ENCODE data around the gene SUN3. TPM values are rescaled to one million over a fixed set of nuclear protein-coding genes. Genes with fewer than 3 reads are reported as not detected.

SUN3 gene
- total and polyA plus RNA-seq, 2 of the 13 experiments (the other 11 are each of a cell fraction or from before 2014, with no cell fraction given) = not detected

DNA sequence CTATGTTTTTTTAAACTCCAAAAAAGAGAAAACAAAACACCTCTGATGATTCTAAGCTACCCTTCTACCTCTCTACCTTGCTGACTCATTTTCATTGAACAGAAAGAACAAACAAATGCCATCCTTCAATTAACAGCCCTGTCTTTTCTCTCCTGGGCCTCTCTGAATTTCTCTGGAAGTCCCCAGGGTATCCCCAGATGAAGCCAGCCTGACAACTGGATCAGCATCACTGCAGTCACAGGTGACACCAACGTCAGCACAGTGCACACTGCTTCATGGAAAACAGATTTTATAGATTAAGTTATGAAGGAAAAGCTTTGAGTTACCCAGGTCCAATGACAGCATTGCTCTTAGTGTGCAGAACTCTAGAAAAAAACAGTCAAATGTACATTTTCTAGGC, 55.2 kb downstream of the SUN3 start (continued):
- TF ChIP-seq, protein P1, sequence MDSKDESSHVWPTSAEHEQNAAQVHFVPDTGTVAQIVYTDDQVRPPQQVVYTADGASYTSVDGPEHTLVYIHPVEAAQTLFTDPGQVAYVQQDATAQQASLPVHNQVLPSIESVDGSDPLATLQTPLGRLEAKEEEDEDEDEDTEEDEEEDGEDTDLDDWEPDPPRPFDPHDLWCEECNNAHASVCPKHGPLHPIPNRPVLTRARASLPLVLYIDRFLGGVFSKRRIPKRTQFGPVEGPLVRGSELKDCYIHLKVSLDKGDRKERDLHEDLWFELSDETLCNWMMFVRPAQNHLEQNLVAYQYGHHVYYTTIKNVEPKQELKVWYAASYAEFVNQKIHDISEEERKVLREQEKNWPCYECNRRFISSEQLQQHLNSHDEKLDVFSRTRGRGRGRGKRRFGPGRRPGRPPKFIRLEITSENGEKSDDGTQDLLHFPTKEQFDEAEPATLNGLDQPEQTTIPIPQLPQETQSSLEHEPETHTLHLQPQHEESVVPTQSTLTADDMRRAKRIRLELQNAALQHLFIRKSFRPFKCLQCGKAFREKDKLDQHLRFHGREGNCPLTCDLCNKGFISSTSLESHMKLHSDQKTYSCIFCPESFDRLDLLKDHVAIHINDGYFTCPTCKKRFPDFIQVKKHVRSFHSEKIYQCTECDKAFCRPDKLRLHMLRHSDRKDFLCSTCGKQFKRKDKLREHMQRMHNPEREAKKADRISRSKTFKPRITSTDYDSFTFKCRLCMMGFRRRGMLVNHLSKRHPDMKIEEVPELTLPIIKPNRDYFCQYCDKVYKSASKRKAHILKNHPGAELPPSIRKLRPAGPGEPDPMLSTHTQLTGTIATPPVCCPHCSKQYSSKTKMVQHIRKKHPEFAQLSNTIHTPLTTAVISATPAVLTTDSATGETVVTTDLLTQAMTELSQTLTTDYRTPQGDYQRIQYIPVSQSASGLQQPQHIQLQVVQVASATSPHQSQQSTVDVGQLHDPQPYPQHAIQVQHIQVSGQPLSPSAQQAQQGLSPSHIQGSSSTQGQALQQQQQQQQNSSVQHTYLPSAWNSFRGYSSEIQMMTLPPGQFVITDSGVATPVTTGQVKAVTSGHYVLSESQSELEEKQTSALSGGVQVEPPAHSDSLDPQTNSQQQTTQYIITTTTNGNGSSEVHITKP (CRISPR knock-in tag; IDR thresholded peaks at IDR 0.05; ENCODE audit: low read depth) = no peak
- TF ChIP-seq ZNF326 (CRISPR knock-in tag; IDR thresholded peaks at IDR 0.05; ENCODE audit: borderline replicate concordance) (no peak), MZF1 (CRISPR knock-in tag; IDR thresholded peaks at IDR 0.05; ENCODE audit: borderline replicate concordance) (no peak)

DNA sequence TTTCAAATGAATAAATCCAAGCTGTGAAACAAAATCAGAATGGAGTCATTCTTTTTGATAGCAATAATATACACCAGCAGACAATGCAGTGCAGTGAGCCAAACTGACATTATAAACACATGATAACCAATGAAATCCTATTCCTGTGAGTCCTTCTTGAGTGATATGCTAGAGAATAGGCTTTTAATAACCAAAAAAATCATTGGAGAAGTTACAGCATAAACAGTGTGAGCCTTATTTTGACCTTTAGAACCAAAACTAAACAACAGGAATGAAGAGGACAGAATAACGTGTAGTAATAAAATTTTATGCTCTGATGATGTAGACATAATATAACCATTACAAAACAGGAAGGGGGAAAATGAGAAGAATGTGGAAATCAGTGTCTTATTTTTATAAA, 58.1 kb downstream of the SUN3 start:
- POLR2A ChIA-PET = no interaction called here
- Histone ChIP-seq H3K4me1 (ENCODE audit: insufficient read depth, low read length) (no peaks in the 10 kb centered on the region), H3K4me3 (replicated peaks in 1 of 3; ENCODE audit: insufficient read depth in 1 of 3, low read depth in 2 of 3, low read length in 3 of 3) (no peak overlapping the region), H3K79me2 (ENCODE audit: insufficient read depth, low read length) (no peaks in the 10 kb centered on the region), H2AFZ (ENCODE audit: low read length) (no peak overlapping the region), H3K9ac (ENCODE audit: insufficient read depth, low read depth, low read length) (no peak overlapping the region), H3K4me2 (ENCODE audit: low read depth, low read length) (no peak overlapping the region), H3K9me3 (ENCODE audit: low read length) (no peaks in the 10 kb centered on the region), H3K27me3 (ENCODE audit: control insufficient read depth in 1 of 2, insufficient read depth in 2 of 2, low read length in 2 of 2) (no peaks in the 10 kb centered on the region), H3K36me3 (replicated peaks in 1 of 2; ENCODE audit: control insufficient read depth in 1 of 2, insufficient read depth in 2 of 2, low read length in 2 of 2) (peaks cover 29 to 67% of the 10 kb centered on the region in 2 experiments), H3K27ac (ENCODE audit: extremely low read length, insufficient read depth, low read length) (no peak overlapping the region), H4K20me1 (ENCODE audit: insufficient read depth, low read length) (no peaks in the 10 kb centered on the region)
- CTCF ChIA-PET (ENCODE audit: low intra/inter-chr PET ratio, low total read pairs) = no interaction called here
- TF ChIP-seq ELF4 (CRISPR knock-in tag; IDR thresholded peaks at IDR 0.05; ENCODE audit: borderline replicate concordance) = no peak
- TF ChIP-seq ZMYM3 (CRISPR knock-in tag; IDR thresholded peaks at IDR 0.05) = no peak
- TF ChIP-seq PAF1 (CRISPR knock-in tag; IDR thresholded peaks at IDR 0.05) = no peak
- no peak for TF ChIP-seq ZNF850 (CRISPR knock-in tag; conservative IDR thresholded peaks at IDR 0.05)
- no peak for TF ChIP-seq ATF7 (IDR thresholded peaks at IDR 0.05)
- TF ChIP-seq ATF7 (CRISPR knock-in tag; IDR thresholded peaks at IDR 0.05) = no peak
- TF ChIP-seq, protein P2, sequence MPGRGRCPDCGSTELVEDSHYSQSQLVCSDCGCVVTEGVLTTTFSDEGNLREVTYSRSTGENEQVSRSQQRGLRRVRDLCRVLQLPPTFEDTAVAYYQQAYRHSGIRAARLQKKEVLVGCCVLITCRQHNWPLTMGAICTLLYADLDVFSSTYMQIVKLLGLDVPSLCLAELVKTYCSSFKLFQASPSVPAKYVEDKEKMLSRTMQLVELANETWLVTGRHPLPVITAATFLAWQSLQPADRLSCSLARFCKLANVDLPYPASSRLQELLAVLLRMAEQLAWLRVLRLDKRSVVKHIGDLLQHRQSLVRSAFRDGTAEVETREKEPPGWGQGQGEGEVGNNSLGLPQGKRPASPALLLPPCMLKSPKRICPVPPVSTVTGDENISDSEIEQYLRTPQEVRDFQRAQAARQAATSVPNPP (CRISPR knock-in tag; IDR thresholded peaks at IDR 0.05) = no peak
- no peak for TF ChIP-seq WIZ (CRISPR knock-in tag; IDR thresholded peaks at IDR 0.05)
- TF ChIP-seq NAIF1 (CRISPR knock-in tag; IDR thresholded peaks at IDR 0.05; ENCODE audit: borderline replicate concordance) = no peak
- BruUV-seq (replicated peaks) = no TSS peak
- intact Hi-C loops (cut with micrococcal nuclease; ENCODE audit: unreplicated experiment) = no loop called here
- FAIRE-seq = no peak
- no peak for ATAC-seq
- WGBS (ENCODE audit: low lambda C conversion rate) = 83% methylated on average over 1 of the region's 1 CpG
- DNase-seq (ENCODE audit: low spot score) = no peak
- in situ Hi-C loops (cut with HindIII; ENCODE audit: extremely low pct_ligation_motif_present, low pct_unique_long_range_greater_than_20kb) = no loop called here

Measured in HepG2 (cell line).